T-helper 1 cell (primary cell): ENCODE data around the gene MSI2.

Source experiments
- DNase-seq, 5 donors: peaks; one replicate each; pipeline ENCODE4 v3.0.0-alpha.2; 2012 to 2020

The MSI2 gene

DNA sequence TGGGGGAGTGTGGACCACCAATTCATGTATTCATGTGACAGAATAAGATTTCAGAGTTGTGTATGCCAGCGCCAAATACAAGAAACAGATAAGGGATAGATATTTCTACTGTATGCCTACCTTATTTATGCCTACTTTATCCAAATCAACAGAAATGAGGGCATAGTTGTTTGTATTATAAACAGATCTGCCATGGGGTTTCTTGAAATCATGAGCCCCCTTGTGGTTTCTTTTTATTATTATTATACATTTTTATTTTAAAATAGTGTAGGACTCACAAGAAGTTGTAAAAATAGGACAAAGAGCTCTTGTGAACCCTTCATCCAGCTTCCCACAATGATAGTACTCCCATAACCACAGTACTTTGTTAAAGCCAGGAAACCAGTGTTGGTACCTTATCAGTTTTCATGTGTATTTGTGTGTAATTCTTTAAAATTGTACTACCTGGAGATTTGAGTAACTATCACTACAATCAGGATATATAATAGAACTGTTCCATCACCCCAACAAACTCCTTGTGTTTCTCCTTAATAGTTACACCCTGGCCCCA, 259.4 kb downstream of the MSI2 start:
- DNase-seq: no peak

DNA sequence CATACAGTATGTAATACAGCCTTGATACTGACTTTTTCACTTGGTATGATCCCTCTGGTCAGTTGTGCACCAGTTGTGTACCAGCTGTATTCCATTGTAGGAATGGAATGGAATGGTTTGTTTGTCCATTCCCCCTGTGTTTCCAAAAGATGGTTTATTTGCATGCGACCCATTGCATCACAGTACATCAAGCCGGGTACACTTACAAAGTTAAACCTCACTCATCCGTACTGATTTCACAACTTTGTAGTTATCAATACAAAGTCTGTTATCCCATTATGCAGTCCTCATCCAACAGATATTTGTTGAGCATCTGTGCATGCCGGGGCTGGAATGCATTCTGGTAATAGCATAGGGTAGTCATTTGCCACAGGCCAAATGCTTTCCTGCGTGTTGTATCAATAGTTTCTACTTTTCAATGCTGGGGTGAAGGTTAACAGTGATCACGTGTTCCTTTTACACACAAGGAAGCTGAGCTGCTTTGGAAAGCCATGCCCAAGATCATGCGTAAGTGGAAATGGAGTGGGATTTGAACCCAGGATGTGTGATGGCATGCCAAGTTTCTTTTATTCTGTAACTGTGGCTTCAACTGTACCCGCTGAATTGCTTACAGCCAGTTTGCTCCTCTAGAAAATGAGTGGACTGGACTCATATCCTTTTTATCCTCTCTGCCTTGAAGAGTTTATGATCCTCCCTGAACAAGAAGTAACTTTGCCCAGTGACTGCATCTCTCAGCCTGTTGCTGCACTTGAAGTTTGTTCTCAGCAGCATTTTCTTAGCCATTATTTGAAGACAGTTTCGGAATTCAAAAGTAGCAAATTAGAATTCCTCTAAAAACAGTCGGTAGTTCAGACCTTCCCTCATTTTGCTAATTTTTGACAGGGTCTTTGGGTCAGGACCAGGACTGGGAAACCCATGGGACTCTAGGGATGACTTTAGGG, 260.2 kb downstream of the MSI2 start:
- no peak for DNase-seq

DNA sequence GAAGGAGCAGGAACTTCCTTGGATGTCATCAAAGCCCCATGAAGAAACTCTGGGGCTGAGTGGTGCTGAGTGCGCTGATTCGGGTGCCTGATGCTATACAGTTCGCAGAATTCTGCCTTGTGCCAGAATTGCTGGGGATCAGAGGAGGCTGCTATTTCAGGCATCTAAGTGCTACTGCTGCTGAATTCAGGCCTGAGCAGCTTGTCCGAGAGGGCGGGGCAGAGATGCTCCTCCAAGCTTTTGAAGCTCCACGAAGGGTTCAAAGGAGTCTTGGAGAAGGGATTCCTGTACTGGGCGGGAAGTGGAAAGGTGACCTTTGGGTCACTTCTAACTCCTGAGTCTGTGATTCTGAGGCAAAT, 260.9 kb downstream of the MSI2 start:
- DNase-seq: no peak

DNA sequence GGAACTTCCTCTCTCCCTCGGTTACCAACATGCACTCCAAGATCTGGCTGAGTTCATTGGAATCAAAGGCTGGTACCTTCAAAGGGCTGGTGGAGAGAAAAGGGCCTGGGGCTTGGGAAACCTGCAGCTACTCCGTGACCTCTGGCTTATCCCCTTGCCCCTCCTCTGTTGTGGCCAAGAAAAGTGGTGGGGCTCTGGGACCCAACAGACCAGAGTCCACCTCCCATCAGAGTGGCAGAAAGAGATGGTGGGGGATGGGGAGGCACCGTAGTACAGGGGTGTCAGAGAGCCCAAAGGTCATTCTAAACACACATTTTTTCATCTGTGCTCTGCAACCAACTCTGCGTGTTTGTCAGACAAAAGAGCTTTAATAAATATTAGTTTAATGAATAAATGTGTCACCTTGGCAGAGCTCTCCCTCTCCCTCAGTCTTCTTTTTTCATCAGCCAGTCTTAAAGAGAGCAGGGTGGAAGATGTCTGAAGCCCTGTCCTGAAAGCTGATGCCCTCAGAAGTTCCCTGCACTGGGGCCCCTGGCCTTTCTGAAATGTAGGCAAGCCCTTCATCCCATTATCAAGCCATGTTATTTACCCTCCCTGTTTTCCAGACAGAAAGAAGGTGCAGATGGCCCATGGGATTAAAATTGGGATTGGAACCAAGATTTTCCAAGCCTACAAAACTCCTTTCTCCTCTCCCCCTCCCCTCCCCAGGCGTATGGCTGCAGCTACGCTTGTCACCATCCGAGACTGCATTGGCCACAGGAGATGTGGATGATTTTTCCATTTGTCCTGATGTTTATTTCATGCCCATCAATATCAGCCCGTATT, 261.5 kb downstream of the MSI2 start:
- DNase-seq: no peak

DNA sequence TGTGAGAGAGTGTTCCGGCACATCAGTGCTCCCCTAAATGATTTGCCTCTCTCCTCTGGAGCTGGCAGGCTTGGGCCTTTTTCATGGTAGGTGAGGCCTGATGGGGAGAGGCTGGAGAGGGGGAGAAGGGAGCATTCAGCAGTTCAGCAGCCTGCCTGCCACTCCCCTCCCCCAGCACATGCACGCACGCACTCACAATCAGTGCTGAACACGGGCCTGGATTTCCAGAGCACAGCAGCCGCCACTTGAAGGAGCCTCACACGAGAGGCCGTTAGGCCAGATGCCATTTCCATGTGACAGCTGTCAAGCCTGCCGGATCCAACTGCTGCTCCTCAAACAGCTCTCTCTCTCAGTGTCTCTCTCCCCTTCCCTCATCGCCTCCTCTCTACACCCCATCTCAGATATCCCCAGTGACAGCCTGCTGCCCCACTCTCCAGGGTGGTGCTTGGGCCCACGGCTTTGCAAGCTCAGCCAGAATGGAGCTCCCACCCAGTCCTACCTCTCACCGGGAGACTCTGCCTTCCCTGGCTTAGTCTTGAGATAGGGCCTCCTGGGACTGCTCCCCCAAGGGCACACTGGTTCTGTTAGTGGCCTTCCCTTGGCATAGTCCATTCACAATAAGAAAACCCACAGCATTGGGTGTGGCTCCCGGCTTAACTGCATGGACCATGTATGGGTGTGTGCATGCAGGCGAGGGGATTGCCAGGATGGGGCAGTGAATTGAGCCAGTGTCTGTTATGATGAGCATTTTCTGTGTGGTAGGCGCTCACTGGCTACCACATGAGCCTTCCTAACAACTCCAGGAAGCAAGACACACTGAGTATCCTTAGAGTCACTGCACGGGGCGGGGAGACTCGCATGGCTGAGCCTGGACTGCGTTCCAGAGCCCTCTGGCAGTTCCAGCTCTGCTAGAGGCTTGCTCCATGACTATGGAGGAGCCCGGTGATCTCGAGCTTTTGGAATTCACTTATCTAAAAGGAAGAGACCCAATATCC, 262.6 kb downstream of the MSI2 start:
- no peak for DNase-seq

DNA sequence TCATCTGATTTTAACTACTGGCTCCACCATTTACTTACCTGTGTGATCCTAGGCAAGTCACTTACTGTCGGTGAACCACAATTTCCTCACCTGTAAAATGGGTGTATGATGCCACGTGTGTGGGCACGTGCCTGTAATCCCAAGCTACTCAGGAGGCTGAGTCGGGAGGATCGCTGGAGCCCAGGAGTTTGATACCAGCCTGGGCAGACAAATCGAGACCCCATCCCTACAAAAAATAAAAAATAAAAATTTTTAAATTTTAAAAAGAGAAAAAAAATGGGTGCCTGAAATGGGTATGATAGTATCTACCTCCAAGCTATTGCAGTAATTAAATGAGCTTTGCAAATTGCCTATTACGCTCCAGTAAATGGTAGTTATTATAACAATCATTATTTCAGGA, 263.5 kb downstream of the MSI2 start:
- DNase-seq: no peak

DNA sequence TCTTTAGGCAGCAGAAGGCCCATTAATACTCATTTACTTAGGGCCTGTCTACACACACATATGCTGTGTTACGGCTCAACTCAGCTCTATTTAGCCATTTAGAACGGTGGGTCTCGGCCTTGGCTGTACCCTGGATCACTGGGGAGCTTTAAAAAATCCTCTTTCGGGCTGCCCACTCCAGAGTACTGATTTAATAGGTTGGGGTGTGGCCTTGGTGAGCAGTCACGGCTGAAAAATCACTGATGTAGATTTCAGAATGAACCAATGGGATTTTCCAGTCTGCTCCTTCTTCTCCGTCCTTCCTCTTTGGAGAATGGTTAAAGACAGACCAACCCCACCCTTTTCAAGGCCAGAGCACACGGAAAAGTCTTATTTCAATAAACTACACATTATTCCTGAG, 265.3 kb downstream of the MSI2 start:
- no peak for DNase-seq

DNA sequence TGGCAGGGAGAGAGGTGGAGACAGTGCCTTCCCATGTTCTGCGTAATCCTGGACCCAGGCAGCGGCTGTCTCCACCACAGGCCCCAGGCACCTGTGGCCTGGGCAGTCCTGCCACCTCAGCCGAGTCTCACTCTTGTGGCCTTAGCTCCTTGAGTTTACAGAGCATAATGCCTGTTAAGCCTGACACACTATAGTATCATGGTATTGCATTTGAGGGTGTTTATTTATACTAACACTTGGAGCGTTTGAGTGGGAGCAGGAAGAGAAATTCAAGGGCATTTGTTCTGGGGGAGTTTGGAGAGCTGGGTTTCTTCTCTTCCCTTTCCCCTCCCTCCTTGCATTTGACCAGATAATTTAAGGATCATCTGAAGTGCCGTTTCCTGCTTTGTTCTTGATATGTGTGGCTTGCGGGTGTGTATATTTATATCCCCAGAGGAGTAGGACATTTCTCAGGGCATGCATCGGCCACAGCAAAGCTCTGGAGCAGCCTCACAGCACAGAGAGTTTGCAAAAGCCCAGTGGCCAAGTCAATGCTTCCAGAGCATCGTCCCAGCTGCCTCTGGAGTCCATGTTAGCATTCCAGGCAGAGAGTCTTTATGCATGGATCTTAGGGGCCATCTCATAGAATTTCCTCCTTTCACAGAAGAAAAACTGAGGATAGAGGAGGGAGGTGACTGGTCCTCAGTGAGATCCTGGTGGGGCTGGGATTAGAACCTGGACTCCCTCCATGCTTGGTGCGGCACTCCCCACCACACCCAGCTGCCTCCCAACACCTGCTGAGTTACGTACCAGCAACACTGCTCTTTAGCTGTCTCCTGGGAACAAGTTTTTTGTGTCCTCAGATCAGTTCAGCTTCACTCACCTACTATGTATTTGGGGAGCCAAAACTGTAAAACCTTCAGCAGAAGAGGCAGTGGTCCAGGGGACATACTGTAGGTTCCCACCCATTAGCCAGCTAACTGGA, 266.0 kb downstream of the MSI2 start:
- no peak for DNase-seq

DNA sequence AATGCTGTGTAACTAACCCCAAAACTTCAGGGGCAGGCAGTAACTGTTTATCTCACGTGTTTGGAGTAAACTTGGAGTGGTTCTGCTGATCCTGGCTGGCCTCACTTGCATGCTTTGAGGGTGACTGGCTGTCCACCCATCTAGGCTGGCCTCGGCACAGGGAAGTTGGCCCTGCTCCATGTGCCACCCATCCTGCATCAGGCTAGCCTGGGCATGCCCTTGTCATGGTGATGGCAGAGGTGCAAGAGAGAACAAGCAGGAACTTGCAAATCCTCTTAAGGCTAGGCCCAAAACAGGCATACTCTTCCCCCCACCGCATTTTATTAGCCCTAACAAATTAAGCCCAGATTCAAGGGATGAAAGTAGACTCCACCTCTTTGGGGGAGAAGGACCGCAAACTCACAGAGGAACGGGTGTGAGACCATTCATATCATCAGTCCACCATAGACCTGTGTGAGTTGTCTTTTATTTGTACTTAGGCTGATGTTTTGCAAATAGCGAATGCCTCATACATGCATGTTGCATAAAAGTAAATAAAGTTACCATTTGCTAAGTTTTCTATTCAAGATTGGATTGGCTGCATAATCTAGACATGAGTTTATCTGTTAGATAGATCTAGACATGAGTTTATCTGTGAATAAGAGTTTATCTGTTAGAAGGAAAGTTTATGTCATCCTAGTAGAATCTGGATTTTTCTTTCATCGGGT, 267.8 kb downstream of the MSI2 start:
- DNase-seq: no peak

DNA sequence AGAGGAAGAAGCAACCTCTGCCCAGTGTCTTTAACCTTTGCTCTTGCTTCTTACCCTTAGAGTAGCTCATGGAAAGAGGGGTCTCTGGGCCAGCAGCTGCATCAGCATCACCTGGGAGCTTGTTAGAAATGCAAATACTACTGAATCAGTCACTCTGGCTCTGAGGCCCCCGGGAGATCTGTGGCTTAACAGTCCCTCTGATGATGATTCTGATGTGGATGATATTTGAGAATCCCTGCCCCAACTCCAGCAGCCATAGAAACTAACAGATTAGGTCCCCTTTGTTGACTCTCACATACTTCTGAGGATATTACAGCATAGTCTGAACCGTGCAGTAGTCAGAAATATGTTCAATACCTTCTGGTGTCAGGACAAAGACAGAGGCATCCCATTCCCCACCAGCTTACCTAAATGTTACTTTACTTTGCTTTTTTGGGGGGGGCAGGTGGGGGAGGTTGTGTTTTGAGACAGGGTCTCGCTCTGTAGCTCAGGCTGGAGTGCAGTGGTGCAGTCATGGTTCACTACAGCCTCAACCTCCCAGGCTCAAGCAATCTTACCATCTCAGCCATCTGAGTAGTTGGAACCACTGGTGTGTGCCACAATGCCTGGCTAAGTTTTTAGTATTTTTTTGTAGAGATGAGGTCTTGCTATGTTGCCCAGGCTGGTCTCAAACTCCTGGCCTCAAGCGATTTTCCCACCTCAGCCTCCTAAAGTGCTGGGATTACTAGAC, 268.7 kb downstream of the MSI2 start:
- DNase-seq: no peak

DNA sequence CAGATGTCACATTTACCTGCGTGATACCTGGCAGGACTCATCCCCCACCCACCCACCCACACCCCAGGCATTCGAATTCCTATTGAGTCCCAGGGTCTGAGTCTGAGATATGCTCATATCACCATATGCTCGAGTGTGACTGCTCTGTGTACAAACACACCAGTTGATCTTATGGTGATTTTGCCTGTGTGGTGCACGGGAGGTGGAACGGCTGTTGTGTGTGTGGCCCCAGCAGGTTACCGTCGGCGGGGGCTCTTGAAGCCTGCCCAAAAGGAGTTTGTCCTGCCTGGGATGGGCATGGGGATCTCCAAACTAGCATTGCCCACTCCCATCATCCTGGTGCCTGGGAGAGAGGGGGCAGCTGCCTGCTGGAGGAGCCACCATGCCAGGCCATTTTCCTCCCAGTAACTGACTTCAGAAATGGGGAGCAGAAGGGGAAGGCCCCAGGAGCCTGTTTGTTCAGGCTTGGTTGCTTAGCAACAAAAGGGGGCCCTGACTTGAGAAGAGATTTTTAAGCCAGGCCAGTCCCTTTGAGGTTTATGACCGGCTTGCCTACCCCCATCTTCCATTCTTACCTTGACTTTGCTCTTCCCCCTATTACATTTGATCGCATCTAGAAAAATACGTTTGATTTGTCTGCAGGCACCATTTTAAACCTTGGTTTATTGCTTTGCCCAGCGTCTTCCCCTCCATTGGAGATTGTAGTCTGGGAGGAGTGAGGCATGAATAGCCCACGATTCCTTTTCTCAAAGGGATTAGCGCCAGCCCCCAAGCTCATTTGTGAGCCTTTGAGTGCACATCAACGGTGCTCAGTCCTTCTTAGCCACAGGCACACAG, 271.1 kb downstream of the MSI2 start:
- DNase-seq: no peak

DNA sequence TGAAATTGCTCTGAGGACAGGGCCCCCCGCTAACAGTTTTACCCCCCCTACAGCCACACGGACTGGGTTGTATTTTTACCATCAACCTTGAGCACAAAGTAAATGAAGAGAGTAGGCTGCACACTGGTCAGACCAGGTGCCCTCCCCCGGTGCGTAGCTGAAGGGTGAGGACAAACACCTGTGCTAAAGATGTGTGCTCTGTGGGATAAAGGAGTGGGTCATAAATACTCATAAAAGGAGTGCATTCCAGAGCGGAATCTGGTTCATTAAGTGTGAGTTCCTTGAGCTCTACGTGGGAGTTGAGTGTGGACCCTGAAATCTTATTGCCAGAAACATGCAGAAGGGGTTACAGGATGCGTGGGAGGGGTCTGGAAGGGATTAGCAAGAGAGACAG, 271.7 kb downstream of the MSI2 start:
- DNase-seq: no peak

DNA sequence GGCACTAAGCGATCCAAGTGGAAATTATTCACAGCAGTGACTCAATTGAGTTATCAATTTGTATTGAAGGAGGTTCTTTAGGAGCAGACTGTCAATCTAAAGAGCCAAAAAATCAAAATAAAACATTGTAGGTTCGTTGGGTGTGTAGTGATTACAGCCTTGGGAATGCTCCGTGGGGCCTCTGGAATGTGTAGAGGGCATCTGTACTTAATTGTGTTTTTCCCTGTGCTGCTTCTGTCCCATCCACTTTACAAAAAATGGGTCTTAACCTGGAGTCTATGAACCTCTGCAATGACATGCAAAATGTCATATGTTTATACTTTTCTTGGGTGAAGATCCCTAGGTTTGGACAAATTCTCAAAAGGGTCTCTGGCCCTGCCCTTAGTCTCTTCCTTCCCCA, 273.7 kb downstream of the MSI2 start:
- DNase-seq: no peak

DNA sequence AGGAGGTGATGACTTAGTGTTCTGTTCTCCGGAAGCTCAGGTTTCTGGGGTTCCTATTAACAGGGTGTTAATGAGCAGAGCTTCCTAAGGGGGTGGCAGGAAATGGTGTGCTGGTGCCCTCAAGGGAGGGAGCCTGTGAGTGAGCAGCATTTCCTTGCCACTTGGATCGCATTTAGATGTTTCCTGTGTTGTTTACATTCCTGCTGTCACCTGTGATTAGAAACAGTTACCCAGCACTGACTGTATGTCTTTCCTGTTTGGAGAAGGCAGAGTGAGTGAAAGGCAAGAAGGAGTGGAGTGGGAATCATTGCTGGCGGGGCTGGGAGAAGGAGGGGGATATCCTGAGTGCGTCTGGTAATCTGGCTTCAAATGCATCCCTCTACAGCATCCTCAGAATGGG, 274.2 kb downstream of the MSI2 start:
- no peak for DNase-seq

DNA sequence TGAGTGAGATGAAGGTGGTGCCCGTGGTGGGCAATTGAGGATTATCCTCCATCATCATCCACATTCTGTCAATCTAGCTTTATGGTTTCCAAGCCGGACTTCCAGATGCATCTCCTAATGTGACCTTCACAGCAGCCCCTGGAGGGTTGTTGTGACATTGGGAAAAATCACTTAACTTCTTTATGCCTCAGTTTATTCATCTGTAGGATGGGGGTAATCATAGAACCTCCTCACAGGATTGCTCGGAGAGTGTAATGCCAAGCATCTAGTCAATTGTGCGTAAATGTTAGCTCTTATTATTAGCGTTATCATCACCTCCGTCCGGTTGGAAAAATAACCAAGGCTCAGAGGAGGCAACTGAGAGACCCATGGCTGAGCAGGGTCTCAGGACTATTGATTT, 274.8 kb downstream of the MSI2 start:
- no peak for DNase-seq

DNA sequence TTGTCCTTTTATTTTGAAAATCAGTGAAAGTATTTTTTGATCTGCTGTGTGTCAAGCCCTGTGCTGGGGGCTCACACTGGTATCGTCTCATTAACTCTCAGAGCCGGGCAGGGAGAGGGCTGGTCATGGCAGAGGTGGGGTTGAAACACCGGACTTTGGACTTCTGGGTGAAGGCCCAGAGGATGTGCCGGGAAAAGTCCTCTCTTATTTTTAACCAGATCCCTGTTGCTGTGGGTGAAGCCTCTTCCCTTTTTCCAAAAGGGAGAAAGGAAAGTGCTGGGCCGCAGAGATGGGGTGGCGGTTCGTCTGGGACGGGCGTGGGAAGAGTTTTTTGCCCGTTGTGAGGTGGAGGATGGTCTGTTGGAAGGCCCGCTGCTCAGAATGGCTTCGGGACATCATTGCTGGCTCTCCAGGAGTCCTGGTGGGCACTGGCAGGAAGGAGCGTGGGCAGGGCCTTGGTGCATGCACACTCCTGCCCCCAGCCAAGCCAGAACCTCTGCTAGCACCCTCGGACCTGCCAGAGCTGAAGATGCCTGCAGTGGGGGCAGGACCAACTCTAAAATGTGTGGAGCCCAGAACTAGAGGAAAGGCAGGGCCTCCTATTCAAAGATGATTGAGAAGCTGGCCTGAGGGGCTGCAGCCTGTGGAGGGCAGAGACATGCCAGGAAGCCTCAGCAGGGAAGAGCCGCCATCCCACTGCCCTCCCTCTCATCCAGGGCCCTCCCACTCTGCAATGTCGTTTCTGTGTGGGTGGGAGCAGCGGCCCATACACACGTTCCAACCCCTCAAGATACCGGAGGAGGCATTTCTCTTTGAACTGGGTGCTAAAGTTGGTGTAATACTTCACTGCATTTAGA, 275.6 kb downstream of the MSI2 start:
- no peak for DNase-seq

DNA sequence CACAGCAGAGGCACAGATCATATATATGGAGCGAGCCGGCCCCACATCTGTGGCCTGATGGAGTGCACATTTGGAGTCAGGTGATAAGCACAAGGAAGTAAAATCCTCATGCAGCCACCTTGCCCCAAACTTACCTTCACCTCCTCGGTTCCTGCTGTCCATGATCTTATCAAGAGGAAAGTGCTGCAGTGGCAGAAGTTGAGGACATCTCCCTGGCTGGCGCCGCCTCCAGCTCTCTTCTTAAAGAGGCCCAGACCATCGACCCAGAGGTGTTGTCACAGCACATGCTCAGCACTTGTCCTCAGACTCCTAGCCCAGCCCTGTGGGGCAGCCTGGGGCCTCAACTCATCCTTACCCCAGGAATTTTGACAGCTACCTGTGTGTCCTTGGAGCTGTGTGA, 276.2 kb downstream of the MSI2 start:
- DNase-seq: no peak

DNA sequence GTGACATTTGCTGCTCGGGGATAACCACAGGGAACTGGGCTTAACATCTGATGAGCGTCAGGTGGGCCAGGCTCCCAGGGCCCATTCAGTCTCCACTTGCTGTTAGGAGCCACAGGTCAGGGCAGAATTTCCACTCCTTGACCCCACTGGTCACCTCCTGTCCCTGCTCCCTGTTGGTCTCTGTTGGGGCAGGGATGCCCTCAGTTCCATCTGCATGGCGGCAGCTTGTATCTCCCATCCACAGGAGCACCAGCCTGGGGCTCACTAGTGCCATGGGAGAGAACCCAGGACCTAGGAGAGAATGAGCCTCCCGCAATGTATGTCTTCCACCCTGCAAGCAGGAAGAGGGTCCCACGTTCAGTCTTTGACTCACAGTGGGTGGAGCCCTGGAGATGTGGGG, 276.6 kb downstream of the MSI2 start:
- DNase-seq: no peak
